BJ (cell line): ENCODE measurements around the gene MAP7D1. TPM values are rescaled to one million over a fixed set of nuclear protein-coding genes. Genes with fewer than 3 reads are reported as not detected.

Source experiments
- CTCF ChIA-PET: fragments of 350-600 bp; formaldehyde crosslinking; extraction: SDS; loops from one replicate; lab custom pipeline; 2021; ENCODE audit warnings: antibody characterized with exemption, inconsistent platforms; lab: Yijun Ruan, JAX
- POLR2A ChIA-PET: fragments of 300-600 bp; sonication (Branson Sonifier 250); formaldehyde crosslinking; extraction: SDS; loops from one replicate; lab custom pipeline; 2021; ENCODE audit warnings: antibody characterized with exemption; lab: Charles Lee
- DNase-seq: peaks from one replicate; pipeline ENCODE4 v3.0.0-alpha.2; 2011; ENCODE audit warnings: low read depth
- H3K27me3 ChIP-seq: 2 replicates; pipeline ENCODE4 v1.6.0; 2011; ENCODE audit warnings: low read length; ENCODE audit not compliant: control insufficient read depth, insufficient read depth
- H3K36me3 ChIP-seq: 2 replicates; pipeline ENCODE4 v1.5.1; 2011; ENCODE audit warnings: low read length; ENCODE audit not compliant: control insufficient read depth, insufficient read depth
- H3K4me3 ChIP-seq: 2 replicates; pipeline ENCODE4 v1.5.1; 2011; ENCODE audit warnings: low read depth, mild to moderate bottlenecking, control low read depth, low read length
- polyA plus RNA-seq: library from polyadenylated mRNA; depleted of rRNA; stranded (reverse); fragments of >200 nt; gene quantifications from 2 replicates; pipeline ENCODE4 v1.2.3, GENCODE V29; 2011
- TF ChIP-seq, protein P1 (sequence below): IDR thresholded peaks from 2 replicates; pipeline ENCODE4 v1.5.1; 2011; ENCODE audit warnings: low read depth, mild to moderate bottlenecking, control low read depth, inconsistent platforms, low read length, moderate library complexity; ENCODE audit not compliant: insufficient read depth

MAP7D1 gene
- polyA plus RNA-seq, 1 experiment, result 33.7 TPM

DNA sequence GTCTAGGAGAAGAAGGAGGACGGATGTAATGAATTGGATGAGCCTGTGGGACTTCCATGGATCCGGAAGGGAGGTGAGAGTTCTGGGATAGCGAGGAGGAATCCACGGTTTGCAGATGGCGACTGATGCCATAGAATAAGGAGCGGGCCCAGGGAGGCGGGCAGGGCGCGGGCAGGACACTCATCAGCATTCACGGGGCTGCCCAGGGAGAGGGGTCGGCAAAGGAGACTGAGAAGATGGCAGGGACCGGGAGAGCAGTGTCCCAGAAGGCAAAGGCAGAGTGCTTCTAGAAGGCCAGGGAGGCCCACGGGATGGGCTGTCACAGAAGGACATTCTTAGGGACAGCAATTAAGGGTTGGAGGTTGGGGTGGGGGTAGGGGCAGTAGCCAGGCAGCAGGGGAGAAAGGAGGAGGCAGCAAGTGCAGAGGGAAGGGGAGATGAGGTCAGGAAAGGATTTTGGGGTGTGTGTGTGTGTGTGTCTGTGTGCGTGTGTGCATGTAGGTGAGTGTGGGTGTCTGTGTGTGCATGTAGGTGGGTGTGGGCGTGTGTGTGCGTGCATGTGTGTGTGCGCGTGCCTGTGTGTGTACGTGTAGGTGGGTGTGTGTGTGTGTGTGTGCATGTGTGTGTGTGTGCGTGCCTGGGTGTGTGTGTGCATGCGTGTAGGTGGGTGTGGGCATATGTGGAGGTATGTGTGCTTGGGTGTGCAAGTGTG, 29.8 kb upstream of the MAP7D1 start:
- Histone ChIP-seq H3K4me3 (no peak overlapping the region), H3K36me3 (no peaks in the 10 kb centered on the region), H3K27me3 (peaks cover 3% of the 10 kb centered on the region; the same call in 1 of the 2 replicates)
- no peak for DNase-seq
- TF ChIP-seq, protein P1, sequence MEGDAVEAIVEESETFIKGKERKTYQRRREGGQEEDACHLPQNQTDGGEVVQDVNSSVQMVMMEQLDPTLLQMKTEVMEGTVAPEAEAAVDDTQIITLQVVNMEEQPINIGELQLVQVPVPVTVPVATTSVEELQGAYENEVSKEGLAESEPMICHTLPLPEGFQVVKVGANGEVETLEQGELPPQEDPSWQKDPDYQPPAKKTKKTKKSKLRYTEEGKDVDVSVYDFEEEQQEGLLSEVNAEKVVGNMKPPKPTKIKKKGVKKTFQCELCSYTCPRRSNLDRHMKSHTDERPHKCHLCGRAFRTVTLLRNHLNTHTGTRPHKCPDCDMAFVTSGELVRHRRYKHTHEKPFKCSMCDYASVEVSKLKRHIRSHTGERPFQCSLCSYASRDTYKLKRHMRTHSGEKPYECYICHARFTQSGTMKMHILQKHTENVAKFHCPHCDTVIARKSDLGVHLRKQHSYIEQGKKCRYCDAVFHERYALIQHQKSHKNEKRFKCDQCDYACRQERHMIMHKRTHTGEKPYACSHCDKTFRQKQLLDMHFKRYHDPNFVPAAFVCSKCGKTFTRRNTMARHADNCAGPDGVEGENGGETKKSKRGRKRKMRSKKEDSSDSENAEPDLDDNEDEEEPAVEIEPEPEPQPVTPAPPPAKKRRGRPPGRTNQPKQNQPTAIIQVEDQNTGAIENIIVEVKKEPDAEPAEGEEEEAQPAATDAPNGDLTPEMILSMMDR, result no peak
- ChIA-PET CTCF (no interaction called here), POLR2A (interaction anchor here (0.6 kb wide), 1 partner anchor 14 kb away, joined by 3 read pairs; no protein-coding TSS in a partner anchor)

DNA sequence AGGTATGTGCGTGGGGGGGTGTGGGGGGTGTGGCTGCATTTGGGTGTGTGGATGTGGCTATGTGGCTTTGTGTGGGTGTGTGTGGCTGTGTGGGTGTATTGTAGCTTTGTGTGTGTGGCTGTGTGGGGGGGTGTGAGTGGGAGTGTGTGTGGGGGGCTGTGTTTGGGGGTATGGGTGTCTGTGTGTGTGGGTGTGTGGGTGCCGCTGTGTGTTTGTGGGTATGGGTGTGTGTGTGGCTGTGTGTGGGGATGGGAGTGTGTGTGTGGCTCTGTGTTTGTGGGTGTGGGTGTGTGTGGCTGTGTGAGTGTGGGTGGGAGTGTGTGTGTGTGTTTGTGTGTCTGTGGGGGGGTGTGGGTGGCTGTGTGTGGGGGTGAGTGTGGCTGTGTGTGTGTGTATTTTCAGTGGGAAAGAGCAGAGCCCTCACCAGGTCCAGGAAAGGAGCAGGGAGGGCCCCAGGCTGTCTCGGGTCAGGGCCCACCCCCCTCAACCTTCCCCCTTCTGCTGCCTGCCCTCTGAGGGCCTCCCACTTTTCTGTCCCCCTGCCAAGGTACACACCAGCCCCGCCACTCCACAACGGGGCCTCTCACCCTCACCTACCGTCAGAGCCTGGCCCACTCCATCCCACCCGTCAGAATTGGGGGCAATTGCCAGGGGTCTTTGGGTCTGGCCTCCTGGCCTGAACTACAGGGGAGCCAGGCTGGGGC, 29.0 kb upstream of the MAP7D1 start:
- TF ChIP-seq, protein P1, result no peak
- POLR2A ChIA-PET, result interaction anchor here (0.6 kb wide), 1 partner anchor 13 kb away, joined by 3 read pairs; no protein-coding TSS in a partner anchor
- Histone ChIP-seq H3K27me3 (peaks cover 3% of the 10 kb centered on the region; the same call in 1 of the 2 replicates), H3K4me3 (no peak overlapping the region), H3K36me3 (no peaks in the 10 kb centered on the region)
- CTCF ChIA-PET, result interaction anchor here (0.6 to 12.1 kb wide), 3 partner anchors 9 to 25 kb away, joined by 3 to 382 read pairs (median 5); no protein-coding TSS in a partner anchor
- DNase-seq, result no peak

GRCh38 chr1:36128126-36128904, 27.6 kb upstream of the MAP7D1 start:
- POLR2A ChIA-PET, result no interaction called here
- DNase-seq, result no peak

GRCh38 chr1:36128905-36129206, 27.1 kb upstream of the MAP7D1 start:
- CTCF ChIA-PET, result interaction anchor here (0.8 to 12.1 kb wide), 4 partner anchors 10 to 59 kb away, joined by 3 to 382 read pairs (median 4); no protein-coding TSS in a partner anchor
- POLR2A ChIA-PET, result no interaction called here
- no peak for DNase-seq
- no peak overlapping the region for H3K4me3 ChIP-seq
- no peaks in the 10 kb centered on the region for H3K36me3 ChIP-seq
- TF ChIP-seq, protein P1, result no peak
- peaks cover 3% of the 10 kb centered on the region; the same call in 1 of the 2 replicates for H3K27me3 ChIP-seq

More at GRCh38 chr1:36128126-36128904, 27.6 kb upstream of the MAP7D1 start:
- H3K36me3 ChIP-seq, result no peaks in the 10 kb centered on the region
- H3K27me3 ChIP-seq, result peaks cover 3% of the 10 kb centered on the region; the same call in 1 of the 2 replicates
- no peak overlapping the region for H3K4me3 ChIP-seq
- CTCF ChIA-PET, result interaction anchor here (0.7 to 12.1 kb wide), 5 partner anchors 10 to 60 kb away, joined by 3 to 382 read pairs (median 4); no protein-coding TSS in a partner anchor
- TF ChIP-seq, protein P1, result no peak

DNA sequence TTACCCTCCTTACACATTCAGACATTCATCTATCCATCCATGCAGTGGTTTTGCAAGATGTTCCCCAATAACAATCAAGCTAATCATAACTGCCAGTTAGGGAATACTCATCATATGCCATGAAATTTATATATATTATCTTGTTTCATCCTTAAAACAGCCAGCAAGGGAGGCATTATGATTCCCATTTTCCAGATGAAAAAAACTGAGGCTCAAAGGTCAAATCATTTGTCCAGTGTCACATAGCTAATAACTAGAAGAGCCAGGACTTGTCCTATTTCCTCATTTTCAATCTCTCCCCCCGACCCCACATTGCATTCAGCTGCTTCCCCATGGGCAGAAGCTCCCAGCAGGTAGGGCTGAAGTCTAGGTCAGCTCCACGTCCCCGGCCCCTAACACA, 23.9 kb upstream of the MAP7D1 start:
- Histone ChIP-seq H3K27me3 (no peaks in the 10 kb centered on the region), H3K4me3 (no peak overlapping the region), H3K36me3 (no peaks in the 10 kb centered on the region)
- DNase-seq, result no peak
- TF ChIP-seq, protein P1, result no peak
- ChIA-PET POLR2A (no interaction called here), CTCF (interaction anchor here (0.8 to 12.1 kb wide), 3 partner anchors 13 to 56 kb away, joined by 3 to 382 read pairs (median 3); no protein-coding TSS in a partner anchor)
